Caco-2 (cell line): ENCODE measurements around the gene OR2G3. TPM values are rescaled to one million over a fixed set of nuclear protein-coding genes. Genes with fewer than 3 reads are reported as not detected.
A peak's percentile ranks its signal among the peaks of the same experiment; 100 is the strongest.

ENCODE experiments used
- BruUV-seq: library from RNA; stranded (reverse); fragments of 400-500 nt; replicated peaks from 2 replicates; lab custom pipeline; 2021; lab: Mats Ljungman, UMichigan
- CTCF ChIA-PET: fragments of 300-600 bp; sonication (Branson Sonifier 250); formaldehyde crosslinking; loops from one replicate; lab custom pipeline; 2022; ENCODE audit warnings: antibody characterized with exemption; lab: Charles Lee
- POLR2A ChIA-PET: fragments of 300-600 bp; sonication (Branson Sonifier 250); formaldehyde crosslinking; loops from one replicate; lab custom pipeline; 2022; ENCODE audit warnings: antibody characterized with exemption; lab: Charles Lee
- DNase-seq, 2 experiments: peaks; one replicate each; pipeline versions ENCODE4 v3.0.0 to v3.0.0-alpha.2; 2020 to 2022
- H3K27me3 ChIP-seq: replicated peaks from 2 replicates; pipeline ENCODE4 v1.6.0; 2011; ENCODE audit warnings: low read length; ENCODE audit not compliant: control insufficient read depth, insufficient read depth
- H3K36me3 ChIP-seq: 2 replicates; pipeline ENCODE4 v1.5.1; 2011; ENCODE audit warnings: low read length; ENCODE audit not compliant: control insufficient read depth, insufficient read depth
- H3K4me1 ChIP-seq: fragments of 250-450 bp; sonication (Bioruptor Pico); 2 replicates; pipeline ENCODE4 v1.5.1; 2020; ENCODE audit warnings: mild to moderate bottlenecking
- H3K4me3 ChIP-seq: 2 replicates; pipeline ENCODE4 v1.5.1; 2011; ENCODE audit warnings: low read depth, mild to moderate bottlenecking, control low read depth, low read length
- H3K9me3 ChIP-seq: fragments of 250-450 bp; sonication (Bioruptor Pico); 2 replicates; pipeline ENCODE4 v1.5.1; 2020; ENCODE audit warnings: mild to moderate bottlenecking, moderate library complexity
- H3K27ac Mint-ChIP-seq: one replicate; pipeline ENCODE4 v1.8.0; 2022; ENCODE audit warnings: mixed read lengths; ENCODE audit not compliant: unreplicated experiment
- H3K27me3 Mint-ChIP-seq: one replicate; pipeline ENCODE4 v1.8.0; 2022; ENCODE audit warnings: mixed read lengths; ENCODE audit not compliant: insufficient read depth, unreplicated experiment
- H3K36me3 Mint-ChIP-seq: one replicate; pipeline ENCODE4 v1.8.0; 2022; ENCODE audit warnings: mild to moderate bottlenecking, mixed read lengths; ENCODE audit not compliant: insufficient read depth, unreplicated experiment
- H3K4me1 Mint-ChIP-seq: one replicate; pipeline ENCODE4 v1.8.0; 2022; ENCODE audit warnings: low read depth, mixed read lengths; ENCODE audit not compliant: unreplicated experiment
- H3K4me3 Mint-ChIP-seq: one replicate; pipeline ENCODE4 v1.8.0; 2022; ENCODE audit warnings: mild to moderate bottlenecking, moderate library complexity, mixed read lengths; ENCODE audit not compliant: unreplicated experiment
- H3K9me3 Mint-ChIP-seq: one replicate; pipeline ENCODE4 v1.8.0; 2022; ENCODE audit warnings: mixed read lengths; ENCODE audit not compliant: unreplicated experiment
- CTCF ChIP-seq, 2 experiments: fragments of 200-600 bp in 1 of 2; IDR thresholded peaks; 1 replicate in 1 of 2; 2 replicates in 1 of 2; pipeline versions ENCODE4 v1.5.1 to v1.8.0; 2011 to 2022; ENCODE audit warnings: antibody characterized with exemption in 1 of 2, control low read depth in 1 of 2, inconsistent platforms in 1 of 2, low read depth in 1 of 2, low read length in 1 of 2, mild to moderate bottlenecking in 1 of 2, moderate library complexity in 1 of 2; ENCODE audit not compliant: insufficient read depth in 1 of 2, severe bottlenecking in 1 of 2, unreplicated experiment in 1 of 2
- intact Hi-C: fragments of 100-400 bp; cut with micrococcal nuclease; formaldehyde crosslinking; loops from one replicate; pipeline ENCODE4 v1.10.0; 2022; ENCODE audit not compliant: unreplicated experiment
- total RNA-seq: library from RNA; stranded (reverse); gene quantifications from 2 replicates; pipeline ENCODE4 v1.2.3, GENCODE V29; 2022

The OR2G3 gene
- total RNA-seq, 1 experiment from 2014 or later, result not detected

GRCh38 chr1:247576514-247576913 lies 28.9 kb upstream of the OR2G3 start:
- Mint-ChIP-seq H3K4me3 (no peak overlapping the region), H3K9me3 (no peaks in the 10 kb centered on the region), H3K27me3 (peaks cover 2% of the 10 kb centered on the region), H3K4me1 (no peaks in the 10 kb centered on the region), H3K27ac (no peak overlapping the region), H3K36me3 (no peaks in the 10 kb centered on the region)
- ChIA-PET CTCF (interaction anchor here (0.6 kb wide), 1 partner anchor 186 kb away, joined by 3 read pairs; no protein-coding TSS in a partner anchor), POLR2A (no interaction called here)
- intact Hi-C loops, result loop anchor here (1.0 kb wide), 2 partner anchors 186 to 204 kb away; no protein-coding TSS in a partner anchor
- Histone ChIP-seq H3K27me3 (no peaks in the 10 kb centered on the region), H3K4me1 (no peaks in the 10 kb centered on the region), H3K4me3 (no peak overlapping the region), H3K36me3 (no peaks in the 10 kb centered on the region), H3K9me3 (no peaks in the 10 kb centered on the region)
- DNase-seq, result peak in 1 of 2 experiments; percentile 12
- BruUV-seq, result no TSS peak
- peak; percentile 47 to 66 for TF ChIP-seq CTCF (IDR thresholded peaks at IDR 0.05; ENCODE audit: insufficient read depth in 1 of 2, low read depth in 1 of 2, low read length in 1 of 2, severe bottlenecking in 1 of 2, unreplicated experiment in 1 of 2)

GRCh38 chr1:247578946-247579460 lies 26.4 kb upstream of the OR2G3 start:
- DNase-seq, result no peak
- no peaks in the 10 kb centered on the region for H3K36me3 ChIP-seq
- H3K4me3 ChIP-seq, result no peak overlapping the region
- ChIA-PET POLR2A (no interaction called here), CTCF (no interaction called here)
- TF ChIP-seq CTCF (IDR thresholded peaks at IDR 0.05; ENCODE audit: insufficient read depth in 1 of 2, low read depth in 1 of 2, low read length in 1 of 2, severe bottlenecking in 1 of 2, unreplicated experiment in 1 of 2), result no peak
- no peak overlapping the region for H3K27ac Mint-ChIP-seq
- no peaks in the 10 kb centered on the region for H3K9me3 ChIP-seq
- BruUV-seq, result no TSS peak
- H3K36me3 Mint-ChIP-seq, result no peaks in the 10 kb centered on the region
- H3K27me3 Mint-ChIP-seq, result peaks cover 6% of the 10 kb centered on the region
- H3K4me3 Mint-ChIP-seq, result no peak overlapping the region
- H3K27me3 ChIP-seq, result no peaks in the 10 kb centered on the region
- intact Hi-C loops, result no loop called here
- H3K4me1 ChIP-seq, result no peaks in the 10 kb centered on the region
- H3K9me3 Mint-ChIP-seq, result no peaks in the 10 kb centered on the region
- no peaks in the 10 kb centered on the region for H3K4me1 Mint-ChIP-seq

DNA sequence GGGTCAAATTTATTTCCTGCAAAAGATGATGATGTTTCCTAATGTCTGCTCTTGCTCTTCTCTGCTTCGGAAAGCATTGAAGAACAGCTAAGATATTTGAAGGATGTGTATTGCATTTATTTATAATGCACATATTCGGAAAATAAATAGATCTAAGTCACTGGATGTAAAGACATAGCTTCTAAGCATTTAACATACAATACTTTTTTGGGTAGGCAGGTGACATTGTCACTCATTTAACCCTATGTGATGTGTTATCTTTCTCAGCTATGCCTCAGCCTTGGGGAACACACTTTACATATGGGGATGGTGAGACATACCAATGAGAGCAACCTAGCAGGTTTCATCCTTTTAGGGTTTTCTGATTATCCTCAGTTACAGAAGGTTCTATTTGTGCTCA lies 17.3 kb upstream of the OR2G3 start, which contains the start of gene OR2G2:
Gene OR2G2 (plus strand): TSS at position 301 of the 400 bp plus-strand sequence. CDS start 0 bp downstream, at position 301.
- H3K27ac Mint-ChIP-seq, result no peak within 1 kb of the TSS
- Histone ChIP-seq H3K4me1 (no peaks in the 10 kb centered on the region), H3K9me3 (no peaks in the 10 kb centered on the region), H3K36me3 (no peaks in the 10 kb centered on the region), H3K27me3 (no peaks in the 10 kb centered on the region), H3K4me3 (no peak within 1 kb of the TSS)
- peaks cover 2% of the 10 kb centered on the region for H3K27me3 Mint-ChIP-seq
- no peak for DNase-seq
- ChIA-PET POLR2A (no interaction called here), CTCF (no interaction called here)
- intact Hi-C loops, result no loop called here
- H3K4me3 Mint-ChIP-seq, result no peak within 1 kb of the TSS
- no peaks in the 10 kb centered on the region for H3K4me1 Mint-ChIP-seq
- no peaks in the 10 kb centered on the region for H3K36me3 Mint-ChIP-seq
- no peaks in the 10 kb centered on the region for H3K9me3 Mint-ChIP-seq
- no TSS peak for BruUV-seq
- no peak for TF ChIP-seq CTCF (IDR thresholded peaks at IDR 0.05; ENCODE audit: insufficient read depth in 1 of 2, low read depth in 1 of 2, low read length in 1 of 2, severe bottlenecking in 1 of 2, unreplicated experiment in 1 of 2)
